Astrocyte (in vitro differentiated cells and primary cell): ENCODE results near the gene PRDM2.

Experiments
- EZH2 ChIP-seq: IDR thresholded peaks from 2 replicates; pipeline ENCODE4 v1.6.1; 2012; ENCODE audit warnings: mild to moderate bottlenecking, low read length, inconsistent platforms; ENCODE audit not compliant: insufficient read depth
- TF ChIP-seq, protein P1 (sequence below): IDR thresholded peaks from 2 replicates; pipeline ENCODE4 v1.5.1; 2011; ENCODE audit warnings: low read depth, mild to moderate bottlenecking, inconsistent platforms, low read length, moderate library complexity; ENCODE audit not compliant: insufficient read depth

DNA sequence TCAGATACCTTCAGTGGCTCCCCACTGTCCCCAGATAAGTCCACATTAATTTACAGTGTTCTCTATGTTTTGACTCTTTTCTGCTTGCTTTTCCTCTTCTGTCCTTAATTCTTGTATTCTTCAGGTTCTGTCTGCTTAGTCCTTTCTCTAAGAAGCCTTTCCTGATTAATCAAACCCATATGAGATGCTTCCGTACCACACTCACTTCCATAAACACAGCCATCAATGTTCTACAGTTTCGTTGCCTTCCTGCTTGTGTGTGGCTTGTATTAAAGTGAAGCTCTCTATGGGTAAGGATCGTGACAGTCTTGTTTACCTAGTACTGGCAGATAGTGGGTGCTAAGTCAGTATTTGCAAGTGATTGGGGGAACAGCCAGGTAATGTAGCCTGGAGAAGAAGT lies 75.9 kb downstream of the PRDM2 start:
- TF ChIP-seq, protein P1, sequence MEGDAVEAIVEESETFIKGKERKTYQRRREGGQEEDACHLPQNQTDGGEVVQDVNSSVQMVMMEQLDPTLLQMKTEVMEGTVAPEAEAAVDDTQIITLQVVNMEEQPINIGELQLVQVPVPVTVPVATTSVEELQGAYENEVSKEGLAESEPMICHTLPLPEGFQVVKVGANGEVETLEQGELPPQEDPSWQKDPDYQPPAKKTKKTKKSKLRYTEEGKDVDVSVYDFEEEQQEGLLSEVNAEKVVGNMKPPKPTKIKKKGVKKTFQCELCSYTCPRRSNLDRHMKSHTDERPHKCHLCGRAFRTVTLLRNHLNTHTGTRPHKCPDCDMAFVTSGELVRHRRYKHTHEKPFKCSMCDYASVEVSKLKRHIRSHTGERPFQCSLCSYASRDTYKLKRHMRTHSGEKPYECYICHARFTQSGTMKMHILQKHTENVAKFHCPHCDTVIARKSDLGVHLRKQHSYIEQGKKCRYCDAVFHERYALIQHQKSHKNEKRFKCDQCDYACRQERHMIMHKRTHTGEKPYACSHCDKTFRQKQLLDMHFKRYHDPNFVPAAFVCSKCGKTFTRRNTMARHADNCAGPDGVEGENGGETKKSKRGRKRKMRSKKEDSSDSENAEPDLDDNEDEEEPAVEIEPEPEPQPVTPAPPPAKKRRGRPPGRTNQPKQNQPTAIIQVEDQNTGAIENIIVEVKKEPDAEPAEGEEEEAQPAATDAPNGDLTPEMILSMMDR = no peak
- no peak for TF ChIP-seq EZH2
